Kasumi-1 (cell line): ENCODE measurements around the gene ADGRB2.

ENCODE experiments used
- DNase-seq, 2 experiments: peaks; one replicate each; lab custom pipeline; 2025; lab: John Stamatoyannopoulos, UW

ADGRB2 gene

DNA sequence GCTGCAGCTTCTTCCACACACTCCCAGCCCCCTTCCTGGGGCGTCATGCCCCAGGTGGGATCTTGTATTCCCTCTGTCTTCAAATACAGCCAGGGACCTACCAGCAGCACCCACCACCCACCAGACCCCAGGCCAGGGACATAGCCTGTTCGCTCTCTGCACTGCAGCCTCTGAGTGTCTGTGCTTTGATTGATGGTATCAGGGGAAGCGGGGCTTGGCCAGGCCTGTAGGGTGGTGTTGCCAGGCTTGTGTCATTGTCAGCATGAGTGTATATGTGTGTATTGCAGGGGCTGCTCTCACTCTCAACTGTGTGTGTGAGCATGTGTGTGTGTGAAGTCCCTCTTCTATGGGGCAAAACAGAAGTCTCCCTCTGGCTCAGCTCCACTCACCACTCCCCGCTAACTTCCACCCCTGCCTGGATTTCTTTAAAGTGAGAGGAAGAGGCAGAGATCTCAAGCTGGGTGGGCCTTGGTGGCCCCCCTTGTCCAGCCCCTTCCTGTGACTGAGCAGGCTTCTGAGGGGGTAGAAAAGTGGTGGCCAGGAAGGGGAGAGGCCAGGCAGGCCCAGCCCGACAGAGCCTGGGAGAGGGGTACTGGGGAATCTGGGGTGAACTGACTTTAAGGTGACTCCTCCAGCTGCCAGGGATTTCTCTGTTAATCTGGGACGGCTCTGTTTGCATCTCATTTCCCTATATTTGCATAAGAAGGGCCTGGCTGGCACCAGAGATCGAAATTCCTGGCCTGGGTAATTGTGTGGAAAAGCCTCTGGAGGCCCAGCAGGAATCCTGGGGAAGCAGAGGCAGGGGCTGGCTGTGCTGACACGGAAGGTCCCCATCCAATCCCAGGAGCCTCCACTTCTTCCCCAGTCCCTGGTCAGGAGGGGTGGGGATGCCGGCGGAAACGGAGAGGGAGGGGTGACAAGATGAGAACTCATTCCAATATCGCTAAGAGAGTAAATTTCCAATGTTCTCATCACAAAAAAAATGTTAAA lies 18.6 kb upstream of the ADGRB2 start:
- DNase-seq, result no peak

- no peak for DNase-seq
These were observed 17.7 kb upstream of the ADGRB2 start for GRCh38 chr1:31781756-31782371.

DNA sequence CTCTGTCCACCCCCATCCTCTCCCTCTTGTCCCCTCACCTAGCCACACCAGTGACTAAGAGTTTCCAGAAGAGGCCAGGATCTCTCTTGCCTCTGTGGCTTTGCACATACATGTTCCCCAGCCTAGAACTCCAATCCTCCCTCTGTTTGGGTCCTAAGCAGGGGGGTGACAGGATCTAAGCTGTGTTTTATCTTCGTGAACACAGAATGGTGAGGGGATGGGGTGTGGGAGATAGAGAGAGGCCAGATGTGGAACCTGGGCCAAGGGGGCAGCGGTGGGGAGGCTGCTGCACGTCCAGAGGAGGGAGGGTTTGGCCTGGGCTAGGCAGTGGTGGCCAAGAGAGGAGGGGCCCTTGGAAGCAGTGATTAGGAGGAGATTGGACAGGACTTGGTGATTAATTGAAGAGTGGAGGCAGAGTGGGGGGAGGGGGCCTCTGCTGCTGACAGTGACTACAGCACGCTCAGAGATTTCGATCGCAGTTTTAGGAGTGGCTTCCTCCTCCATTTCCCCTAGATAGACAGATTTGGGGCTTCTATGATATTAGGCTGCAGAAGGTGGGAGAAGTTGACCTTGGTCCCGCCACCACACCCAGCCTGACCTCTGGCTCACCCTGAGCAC lies 17.1 kb upstream of the ADGRB2 start:
- no peak for DNase-seq

DNA sequence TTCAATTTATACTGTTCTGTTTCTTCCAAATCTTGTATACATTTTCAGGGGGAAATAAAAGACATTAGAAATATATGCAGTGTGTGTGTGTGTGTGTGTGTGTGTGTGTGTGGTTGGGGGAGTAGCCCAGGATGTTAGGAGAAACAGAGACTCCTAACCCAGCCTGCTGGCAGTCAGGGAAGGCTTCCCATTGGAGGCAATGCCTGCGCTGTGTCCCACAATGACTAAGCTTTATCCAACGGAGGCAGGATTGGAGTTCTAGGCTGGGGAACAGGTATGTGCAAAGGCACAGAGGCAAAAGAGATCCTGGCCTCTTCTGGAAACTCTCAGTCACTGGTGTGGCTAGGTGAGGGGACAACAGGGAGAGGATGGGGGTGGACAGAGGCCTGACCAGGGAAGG lies 16.5 kb upstream of the ADGRB2 start:
- no peak for DNase-seq

DNA sequence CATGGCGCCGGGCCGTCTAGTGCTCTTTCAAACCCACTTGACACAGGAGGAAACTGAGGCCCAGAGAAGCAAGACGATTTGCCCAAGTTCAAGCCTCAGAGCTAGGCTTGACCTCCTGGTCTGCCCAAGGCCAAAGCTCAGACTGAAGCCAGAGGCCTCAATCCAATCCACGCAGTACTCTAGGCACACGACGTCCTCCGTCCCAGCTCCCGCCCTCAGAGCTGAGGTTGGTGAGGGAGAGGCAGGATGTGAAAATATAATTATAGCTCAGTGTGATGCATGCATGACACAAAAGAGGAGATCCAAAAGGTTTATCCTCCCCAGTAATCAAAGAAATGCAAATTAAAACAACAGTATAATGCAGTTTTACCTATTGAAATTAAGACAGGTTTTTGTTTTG lies 15.5 kb upstream of the ADGRB2 start:
- no peak for DNase-seq

DNA sequence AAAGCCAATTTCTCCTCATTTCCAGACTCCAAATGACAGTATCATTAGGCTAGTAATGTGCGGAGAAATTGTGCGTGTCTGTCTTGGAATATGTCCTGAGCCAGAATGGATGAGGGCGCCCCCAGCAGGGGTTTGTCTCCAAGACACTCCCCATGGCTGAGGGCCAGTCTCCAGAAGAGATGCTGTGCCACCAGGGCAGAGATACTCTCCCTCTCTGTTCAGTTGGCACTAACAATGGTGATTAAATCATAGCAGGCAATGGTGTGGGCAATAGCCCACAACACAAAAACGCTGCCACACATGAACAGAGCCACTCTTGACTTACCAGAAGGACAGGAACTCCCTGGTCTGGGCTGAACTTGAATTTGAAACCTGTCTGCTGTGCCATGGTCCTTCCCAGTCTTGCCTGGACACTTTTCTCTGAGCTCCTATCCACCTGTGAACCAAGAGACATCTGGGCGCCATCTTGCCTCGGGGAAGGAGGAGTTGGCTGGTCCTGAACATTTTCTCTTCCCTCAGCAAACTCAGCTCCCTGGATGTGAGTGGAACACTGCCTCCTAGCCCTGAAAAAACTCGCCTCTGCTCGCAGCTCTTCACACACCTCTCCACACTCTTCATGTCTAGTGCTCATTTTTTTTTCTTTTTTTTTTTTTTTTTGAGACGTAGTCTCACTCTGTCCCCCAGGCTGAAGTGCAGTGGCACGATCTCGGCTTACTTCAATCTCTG lies 14.8 kb upstream of the ADGRB2 start:
- no peak for DNase-seq

DNA sequence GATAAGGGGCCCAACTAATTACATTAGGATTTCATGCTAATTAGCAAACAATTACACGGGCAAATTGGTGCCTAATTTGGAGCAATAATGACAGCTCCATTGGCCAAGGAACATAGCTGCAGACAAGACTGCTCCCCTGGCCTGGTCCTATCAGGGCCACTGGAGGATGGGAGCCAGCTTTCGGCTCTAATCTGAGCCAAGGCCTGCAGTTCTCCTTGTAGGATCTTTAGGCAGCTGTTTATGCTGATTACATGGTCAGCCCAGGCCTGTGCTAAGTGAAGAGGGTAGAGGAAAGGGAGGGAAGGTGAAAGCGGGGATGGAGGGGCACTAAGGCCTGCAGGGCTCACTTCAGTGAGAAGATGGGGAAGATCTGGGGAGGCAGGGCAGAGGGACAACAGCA lies 12.4 kb upstream of the ADGRB2 start:
- no peak for DNase-seq

GRCh38 chr1:31776032-31776431 lies 11.9 kb upstream of the ADGRB2 start:
- no peak for DNase-seq

GRCh38 chr1:31775210-31775999 lies 11.3 kb upstream of the ADGRB2 start:
- DNase-seq, result no peak

- no peak for DNase-seq
These were observed 10.4 kb upstream of the ADGRB2 start for GRCh38 chr1:31774495-31774894.

DNA sequence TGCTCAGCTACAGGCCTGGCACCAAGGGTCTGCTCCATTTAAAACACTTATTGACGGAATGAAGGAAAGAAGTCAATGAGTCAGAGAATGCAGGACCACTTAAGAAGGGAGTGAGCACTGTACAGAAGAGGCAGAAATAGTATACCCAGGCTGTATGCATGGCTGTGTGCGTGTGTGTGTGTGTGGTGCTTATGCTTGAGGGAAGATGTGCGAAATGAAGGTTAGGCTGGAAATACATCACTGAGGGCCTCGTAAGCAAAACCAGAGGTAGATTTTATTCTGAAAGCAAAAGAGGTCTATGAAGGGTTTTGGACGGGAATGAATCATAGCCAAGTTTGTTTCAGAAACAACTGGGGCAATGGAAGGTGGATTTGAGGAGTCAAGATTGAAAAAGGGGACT lies 9.7 kb upstream of the ADGRB2 start:
- DNase-seq, result no peak

GRCh38 chr1:31772669-31773248 lies 8.6 kb upstream of the ADGRB2 start:
- no peak for DNase-seq

DNA sequence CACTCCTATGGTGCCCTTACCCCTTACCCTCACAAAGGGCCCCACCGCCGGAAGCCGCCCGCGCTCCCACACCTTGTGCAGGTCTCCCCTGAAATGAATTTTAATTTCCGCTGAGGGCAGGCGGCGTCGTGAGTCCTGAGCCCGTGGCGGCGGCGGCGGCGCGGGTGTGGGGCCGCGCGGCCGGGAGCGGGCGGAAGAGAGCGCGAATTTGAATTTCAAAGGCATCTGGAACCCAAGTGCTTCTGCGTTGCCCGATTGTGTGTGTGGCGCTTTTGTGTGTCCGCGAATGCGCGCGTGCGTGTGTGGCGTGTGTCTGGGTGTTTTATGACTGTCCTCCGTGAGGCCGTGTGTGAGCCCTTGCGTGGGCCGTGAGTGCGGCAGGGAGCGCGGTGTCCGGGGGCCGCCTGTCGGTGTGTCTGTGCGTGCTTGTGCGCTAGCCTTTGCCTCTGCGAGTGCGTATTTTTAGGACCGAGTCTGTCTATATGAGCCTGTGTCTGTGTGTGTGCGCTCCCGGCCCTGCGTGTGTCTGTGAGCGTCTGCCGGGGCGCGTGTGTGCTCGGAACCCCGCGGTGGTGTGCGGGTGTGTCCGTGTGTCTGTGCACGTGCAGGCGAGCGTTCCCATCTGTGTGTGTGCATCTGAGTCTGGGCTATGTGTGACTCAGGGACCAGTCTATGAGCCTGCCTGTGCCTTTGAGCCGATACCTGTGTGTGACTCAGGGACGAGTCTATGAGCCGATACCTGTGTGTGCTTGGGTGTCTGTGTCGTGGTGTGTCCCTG lies 7.9 kb upstream of the ADGRB2 start:
- no peak for DNase-seq

- DNase-seq, result no peak
These were observed 5.7 kb upstream of the ADGRB2 start for GRCh38 chr1:31769720-31770390.

DNA sequence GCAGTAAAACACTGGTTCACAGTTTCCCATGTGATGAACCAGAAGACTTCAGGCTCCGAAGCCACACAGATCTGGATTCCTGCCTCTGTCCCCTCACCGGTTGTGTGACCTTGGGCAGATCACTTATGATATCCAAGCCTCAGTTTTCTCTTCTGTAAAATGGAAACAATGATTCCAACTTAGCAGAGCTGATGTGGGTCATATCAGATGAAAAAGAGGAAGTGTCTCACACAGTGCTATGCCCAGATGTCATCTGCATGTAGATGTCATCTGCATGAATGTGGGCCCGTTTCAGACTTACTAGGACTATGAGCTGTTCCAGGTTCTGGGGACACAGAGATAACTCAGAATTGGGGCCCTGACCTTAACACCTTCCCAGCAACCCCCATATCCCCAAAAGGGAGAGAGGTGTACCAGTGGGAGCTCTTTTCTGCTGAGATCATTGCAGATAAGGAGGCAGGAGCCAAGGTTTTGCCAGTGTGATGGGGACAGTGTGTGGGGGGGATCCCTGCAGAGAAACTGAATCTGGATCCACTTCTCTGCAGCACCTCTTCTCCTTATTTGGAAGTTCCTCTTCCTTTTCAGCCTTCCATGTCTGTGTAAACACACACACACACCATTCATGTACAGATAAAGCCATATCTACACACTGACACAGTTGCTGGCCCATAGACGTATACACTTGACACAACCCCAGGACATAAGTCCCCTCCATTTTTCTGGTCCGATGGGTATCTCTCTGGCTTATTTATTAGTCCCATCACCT lies 5.0 kb upstream of the ADGRB2 start:
- peak; percentile 10 to 14 for DNase-seq

GRCh38 chr1:31768407-31768907 lies 4.3 kb upstream of the ADGRB2 start:
- DNase-seq, result no peak

DNA sequence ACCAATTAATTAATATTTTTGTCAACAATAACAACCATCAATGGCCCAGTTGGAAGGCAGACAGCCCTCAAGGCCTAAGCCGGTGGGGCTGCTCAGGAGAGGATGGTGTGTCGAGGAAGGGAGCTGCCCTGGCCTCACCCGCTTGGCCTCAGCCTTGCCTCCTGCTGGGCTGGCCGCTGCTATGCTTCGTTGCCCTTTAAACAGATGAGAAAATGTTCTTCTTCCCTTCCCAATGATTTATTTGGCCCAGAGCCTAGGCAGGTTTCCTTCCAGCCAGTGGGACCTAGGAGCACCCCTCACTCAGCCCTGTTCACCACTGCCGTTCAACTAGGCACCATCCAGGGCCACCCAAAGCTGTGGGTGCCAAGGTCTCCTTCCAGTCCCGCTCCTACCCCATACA lies 3.1 kb upstream of the ADGRB2 start:
- DNase-seq, result no peak

GRCh38 chr1:31765516-31765915 lies 1.4 kb upstream of the ADGRB2 start:
- DNase-seq, result no peak

- no peak for DNase-seq
These were observed 914 bp upstream of the ADGRB2 start for GRCh38 chr1:31765041-31765467.
